ENCODE data around the gene GCH1. TPM values are rescaled to one million over a fixed set of nuclear protein-coding genes. Genes with fewer than 3 reads are reported as not detected.

Gene GCH1
- total RNA-seq, 1 experiment from 2014 or later: 9.2 TPM

- TF ChIP-seq ATF6 (CRISPR knock-in tag; IDR thresholded peaks at IDR 0.05) (no peak), ZNF396 (CRISPR knock-in tag; IDR thresholded peaks at IDR 0.05; ENCODE audit: borderline replicate concordance) (no peak), CBFB (CRISPR knock-in tag; IDR thresholded peaks at IDR 0.05; ENCODE audit: low read depth) (no peak), HMGA2 (CRISPR knock-in tag; IDR thresholded peaks at IDR 0.05) (no peak)
Observed at GRCh38 chr14:54816450-54816849, 86.2 kb downstream of the GCH1 start (continued).

DNA sequence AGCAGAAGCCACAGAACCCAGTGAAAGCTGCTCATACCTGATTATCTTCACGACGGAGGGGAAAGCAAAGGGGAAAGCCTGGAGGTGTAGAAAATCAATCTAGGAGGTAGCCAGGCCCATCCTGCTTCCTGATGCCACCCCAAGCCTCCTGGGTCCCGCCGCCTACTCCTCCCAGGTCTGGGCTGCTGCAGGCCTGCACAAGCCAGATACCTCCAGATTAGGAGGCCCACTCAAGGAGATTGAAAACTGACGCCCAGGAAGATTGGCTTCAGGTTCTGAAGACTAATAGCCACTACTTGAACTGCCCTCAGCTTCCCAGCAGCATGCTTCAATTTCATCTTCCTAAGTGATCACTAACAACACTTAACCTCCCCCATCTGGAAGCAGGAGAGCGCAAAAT lies 87.1 kb downstream of the GCH1 start:
- ChIA-PET POLR2A (no interaction called here), CTCF (interaction anchor here (2.8 kb wide), 1 partner anchor 11 kb away, joined by 37 read pairs; no protein-coding TSS in a partner anchor)
- Mint-ChIP-seq H3K4me3 (no peak overlapping the region), H3K4me1 (no peaks in the 10 kb centered on the region), H3K27me3 (ENCODE audit: low read depth) (peaks cover 4% of the 10 kb centered on the region), H3K27ac (no peak overlapping the region), H3K9me3 (peaks cover 12% of the 10 kb centered on the region), H3K36me3 (no peaks in the 10 kb centered on the region)
- no peak for TF ChIP-seq ZNF532 (CRISPR knock-in tag; IDR thresholded peaks at IDR 0.05; ENCODE audit: borderline replicate concordance)
- TF ChIP-seq AR (CRISPR knock-in tag; IDR thresholded peaks at IDR 0.05): no peak
- no peak for TF ChIP-seq SP1 (CRISPR knock-in tag; conservative IDR thresholded peaks at IDR 0.05)
- TF ChIP-seq NR3C1 (CRISPR knock-in tag; conservative IDR thresholded peaks at IDR 0.05; ENCODE audit: low read depth): no peak
- no peak for TF ChIP-seq GTF2I (CRISPR knock-in tag; conservative IDR thresholded peaks at IDR 0.05)
- TF ChIP-seq ZNF232 (CRISPR knock-in tag; IDR thresholded peaks at IDR 0.05): no peak
- TF ChIP-seq CREB1 (CRISPR knock-in tag; IDR thresholded peaks at IDR 0.05): no peak
- TF ChIP-seq NFE2L1 (CRISPR knock-in tag; IDR thresholded peaks at IDR 0.05): no peak
- no peak for TF ChIP-seq ATF1 (CRISPR knock-in tag; IDR thresholded peaks at IDR 0.05)
- no peak for TF ChIP-seq FOXP4 (CRISPR knock-in tag; IDR thresholded peaks at IDR 0.05)
- TF ChIP-seq, protein P1, sequence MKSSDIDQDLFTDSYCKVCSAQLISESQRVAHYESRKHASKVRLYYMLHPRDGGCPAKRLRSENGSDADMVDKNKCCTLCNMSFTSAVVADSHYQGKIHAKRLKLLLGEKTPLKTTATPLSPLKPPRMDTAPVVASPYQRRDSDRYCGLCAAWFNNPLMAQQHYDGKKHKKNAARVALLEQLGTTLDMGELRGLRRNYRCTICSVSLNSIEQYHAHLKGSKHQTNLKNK (CRISPR knock-in tag; IDR thresholded peaks at IDR 0.05): no peak
- TF ChIP-seq MLX (CRISPR knock-in tag; IDR thresholded peaks at IDR 0.05): no peak
- no peak for TF ChIP-seq JAZF1 (CRISPR knock-in tag; IDR thresholded peaks at IDR 0.05)
- TF ChIP-seq, protein P2, sequence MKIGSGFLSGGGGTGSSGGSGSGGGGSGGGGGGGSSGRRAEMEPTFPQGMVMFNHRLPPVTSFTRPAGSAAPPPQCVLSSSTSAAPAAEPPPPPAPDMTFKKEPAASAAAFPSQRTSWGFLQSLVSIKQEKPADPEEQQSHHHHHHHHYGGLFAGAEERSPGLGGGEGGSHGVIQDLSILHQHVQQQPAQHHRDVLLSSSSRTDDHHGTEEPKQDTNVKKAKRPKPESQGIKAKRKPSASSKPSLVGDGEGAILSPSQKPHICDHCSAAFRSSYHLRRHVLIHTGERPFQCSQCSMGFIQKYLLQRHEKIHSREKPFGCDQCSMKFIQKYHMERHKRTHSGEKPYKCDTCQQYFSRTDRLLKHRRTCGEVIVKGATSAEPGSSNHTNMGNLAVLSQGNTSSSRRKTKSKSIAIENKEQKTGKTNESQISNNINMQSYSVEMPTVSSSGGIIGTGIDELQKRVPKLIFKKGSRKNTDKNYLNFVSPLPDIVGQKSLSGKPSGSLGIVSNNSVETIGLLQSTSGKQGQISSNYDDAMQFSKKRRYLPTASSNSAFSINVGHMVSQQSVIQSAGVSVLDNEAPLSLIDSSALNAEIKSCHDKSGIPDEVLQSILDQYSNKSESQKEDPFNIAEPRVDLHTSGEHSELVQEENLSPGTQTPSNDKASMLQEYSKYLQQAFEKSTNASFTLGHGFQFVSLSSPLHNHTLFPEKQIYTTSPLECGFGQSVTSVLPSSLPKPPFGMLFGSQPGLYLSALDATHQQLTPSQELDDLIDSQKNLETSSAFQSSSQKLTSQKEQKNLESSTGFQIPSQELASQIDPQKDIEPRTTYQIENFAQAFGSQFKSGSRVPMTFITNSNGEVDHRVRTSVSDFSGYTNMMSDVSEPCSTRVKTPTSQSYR (CRISPR knock-in tag; IDR thresholded peaks at IDR 0.05): no peak
- no peak for TF ChIP-seq HMGA2 (CRISPR knock-in tag; IDR thresholded peaks at IDR 0.05)
- ATAC-seq (no peak), DNase-seq (ENCODE audit: low spot score) (no peak)
